H9 (cell line): ENCODE data around the gene AFAP1. TPM values are rescaled to one million over a fixed set of nuclear protein-coding genes. Genes with fewer than 3 reads are reported as not detected.

Experiments used
- DNase-seq: peaks from one replicate; pipeline ENCODE4 v3.0.0-alpha.2; 2017
- H2AFZ ChIP-seq: one replicate; pipeline ENCODE4 v1.6.1; 2013; ENCODE audit warnings: mild to moderate bottlenecking, low read length, control low read depth, moderate library complexity
- H2AK5ac ChIP-seq: 2 replicates; pipeline ENCODE4 v1.6.1; 2013; ENCODE audit warnings: low read length, control low read depth, mixed read lengths; ENCODE audit not compliant: insufficient read length
- H2BK120ac ChIP-seq: one replicate; pipeline ENCODE4 v1.6.1; 2013; ENCODE audit warnings: low read depth, mild to moderate bottlenecking, low read length, control low read depth, inconsistent platforms; ENCODE audit not compliant: poor library complexity, severe bottlenecking
- H2BK12ac ChIP-seq: 2 replicates; pipeline ENCODE4 v1.6.1; 2013; ENCODE audit warnings: low read length, control low read depth, mixed read lengths, low read depth; ENCODE audit not compliant: insufficient read length
- H2BK15ac ChIP-seq: 2 replicates; pipeline ENCODE4 v1.6.1; 2013; ENCODE audit warnings: low read depth, low read length, control low read depth
- H2BK20ac ChIP-seq: one replicate; pipeline ENCODE4 v1.6.1; 2013; ENCODE audit warnings: low read depth, mild to moderate bottlenecking, low read length, control low read depth, inconsistent platforms; ENCODE audit not compliant: poor library complexity, severe bottlenecking
- H2BK5ac ChIP-seq: 2 replicates; pipeline ENCODE4 v1.6.1; 2013; ENCODE audit warnings: low read length, control low read depth, mixed read lengths; ENCODE audit not compliant: insufficient read length
- H3K14ac ChIP-seq: 2 replicates; pipeline ENCODE4 v1.6.1; 2013; ENCODE audit warnings: low read length, control low read depth; ENCODE audit not compliant: insufficient read depth
- H3K18ac ChIP-seq: 2 replicates; pipeline ENCODE4 v1.6.1; 2013; ENCODE audit warnings: low read depth, mild to moderate bottlenecking, mixed read lengths, low read length, control low read depth; ENCODE audit not compliant: insufficient read length
- H3K23ac ChIP-seq: 2 replicates; pipeline ENCODE4 v1.6.1; 2013; ENCODE audit warnings: low read length, control low read depth, mixed read lengths, low read depth; ENCODE audit not compliant: insufficient read length
- H3K23me2 ChIP-seq: 2 replicates; pipeline ENCODE4 v1.6.1; 2013; ENCODE audit warnings: low read depth, mild to moderate bottlenecking, mixed read lengths, low read length, control low read depth; ENCODE audit not compliant: insufficient read length, poor library complexity, severe bottlenecking
- H3K27ac ChIP-seq: 2 replicates; pipeline ENCODE4 v1.5.1; 2013; ENCODE audit warnings: low read length, control low read depth, mixed read lengths, low read depth; ENCODE audit not compliant: insufficient read length
- H3K27me3 ChIP-seq: 2 replicates; pipeline ENCODE4 v1.6.1; 2013; ENCODE audit warnings: low read length, control low read depth, inconsistent platforms; ENCODE audit not compliant: insufficient read depth
- H3K4ac ChIP-seq: 2 replicates; pipeline ENCODE4 v1.6.1; 2013; ENCODE audit warnings: low read depth, mild to moderate bottlenecking, control low read depth, inconsistent platforms, low read length, moderate library complexity
- H3K4me1 ChIP-seq: 2 replicates; pipeline ENCODE4 v1.6.1; 2013; ENCODE audit warnings: low read length, control low read depth, inconsistent platforms; ENCODE audit not compliant: insufficient read depth
- H3K4me2 ChIP-seq: 2 replicates; pipeline ENCODE4 v1.6.1; 2013; ENCODE audit warnings: low read length, control low read depth, mixed read lengths; ENCODE audit not compliant: insufficient read length, insufficient read depth
- H3K56ac ChIP-seq: 2 replicates; pipeline ENCODE4 v1.6.1; 2013; ENCODE audit warnings: low read depth, mild to moderate bottlenecking, mixed read lengths, low read length, control low read depth; ENCODE audit not compliant: insufficient read length
- H3K79me1 ChIP-seq: 2 replicates; pipeline ENCODE4 v1.6.1; 2013; ENCODE audit warnings: low read depth, mild to moderate bottlenecking, moderate library complexity, low read length, control low read depth, inconsistent platforms; ENCODE audit not compliant: insufficient read depth, poor library complexity, severe bottlenecking
- H3K79me2 ChIP-seq: 2 replicates; pipeline ENCODE4 v1.6.1; 2013; ENCODE audit warnings: low read length, control low read depth, inconsistent platforms; ENCODE audit not compliant: insufficient read depth
- H3K9ac ChIP-seq: 2 replicates; pipeline ENCODE4 v1.6.1; 2013; ENCODE audit warnings: low read length, control low read depth, mixed read lengths; ENCODE audit not compliant: insufficient read length; ENCODE audit errors: extremely low read depth
- H3K9me3 ChIP-seq: one replicate; pipeline ENCODE4 v1.6.1; 2013; ENCODE audit warnings: low read depth, low read length, inconsistent platforms; ENCODE audit not compliant: control insufficient read depth
- H3T11ph ChIP-seq: one replicate; pipeline ENCODE4 v1.6.1; 2013; ENCODE audit warnings: mild to moderate bottlenecking, low read length, control low read depth, inconsistent platforms
- H4K20me1 ChIP-seq: one replicate; pipeline ENCODE4 v1.6.1; 2013; ENCODE audit not compliant: control insufficient read depth, insufficient read length, insufficient read depth
- H4K5ac ChIP-seq: 2 replicates; pipeline ENCODE4 v1.6.1; 2013; ENCODE audit warnings: low read depth, mild to moderate bottlenecking, mixed read lengths, low read length, control low read depth; ENCODE audit not compliant: insufficient read length
- H4K8ac ChIP-seq: replicated peaks from 2 replicates; pipeline ENCODE4 v1.6.1; 2013; ENCODE audit warnings: low read length, control low read depth, mixed read lengths, low read depth; ENCODE audit not compliant: insufficient read length
- H4K91ac ChIP-seq: 2 replicates; pipeline ENCODE4 v1.6.1; 2013; ENCODE audit warnings: low read depth, mild to moderate bottlenecking, moderate library complexity, mixed read lengths, low read length, control low read depth; ENCODE audit not compliant: insufficient read length
- H3K27ac Mint-ChIP-seq, 3 experiments: 2 replicates in 2 of 3; 3 replicates in 1 of 3; pipeline ENCODE4 v1.8.0; 2020 to 2021; ENCODE audit warnings: mixed read lengths in 3 of 3, mild to moderate bottlenecking in 1 of 3, moderate library complexity in 1 of 3
- H3K27me3 Mint-ChIP-seq: 2 replicates; pipeline ENCODE4 v1.8.0; 2021; ENCODE audit warnings: low read depth, mild to moderate bottlenecking, moderate library complexity, mixed read lengths
- H3K36me3 Mint-ChIP-seq, 3 experiments: 2 replicates in 2 of 3; 3 replicates in 1 of 3; pipeline ENCODE4 v1.8.0; 2020 to 2021; ENCODE audit warnings: low read depth in 3 of 3, mixed read lengths in 3 of 3; ENCODE audit not compliant: insufficient read depth in 1 of 3
- H3K4me1 Mint-ChIP-seq, 2 experiments: 2 replicates each; pipeline ENCODE4 v1.8.0; 2020; ENCODE audit warnings: mixed read lengths in 2 of 2
- H3K4me3 Mint-ChIP-seq, 2 experiments: 2 replicates in 1 of 2; 3 replicates in 1 of 2; pipeline ENCODE4 v1.8.0; 2020 to 2021; ENCODE audit warnings: mild to moderate bottlenecking in 2 of 2, mixed read lengths in 2 of 2, moderate library complexity in 1 of 2
- H3K9me3 Mint-ChIP-seq, 2 experiments: 2 replicates in 1 of 2; 3 replicates in 1 of 2; pipeline ENCODE4 v1.8.0; 2020; ENCODE audit warnings: mild to moderate bottlenecking in 2 of 2, mixed read lengths in 2 of 2, moderate library complexity in 1 of 2
- WGBS: extraction: QIAGEN DNeasy Blood & Tissue Kit; methylation state at CpG from one replicate; pipeline ENCODE4 v1.1.7; 2013; ENCODE audit warnings: missing lambda C conversion rate, low lambda C conversion rate, mixed read lengths; ENCODE audit not compliant: insufficient read length; ENCODE audit errors: extremely low coverage; 5-methylcytosine and 5-hydroxymethylcytosine counted together
- total RNA-seq: library from RNA; stranded (reverse); gene quantifications from 2 replicates; pipeline ENCODE4 v1.2.1, GENCODE V29; 2021
- TF ChIP-seq, protein P1 (sequence below): fragments of 200-600 bp; sonication (generic); conservative IDR thresholded peaks from 3 replicates; pipeline ENCODE4 v1.8.0; 2021; ENCODE audit warnings: antibody characterized with exemption, mild to moderate bottlenecking

The AFAP1 gene
- total RNA-seq, 1 experiment from 2014 or later, result 6.5 TPM

DNA sequence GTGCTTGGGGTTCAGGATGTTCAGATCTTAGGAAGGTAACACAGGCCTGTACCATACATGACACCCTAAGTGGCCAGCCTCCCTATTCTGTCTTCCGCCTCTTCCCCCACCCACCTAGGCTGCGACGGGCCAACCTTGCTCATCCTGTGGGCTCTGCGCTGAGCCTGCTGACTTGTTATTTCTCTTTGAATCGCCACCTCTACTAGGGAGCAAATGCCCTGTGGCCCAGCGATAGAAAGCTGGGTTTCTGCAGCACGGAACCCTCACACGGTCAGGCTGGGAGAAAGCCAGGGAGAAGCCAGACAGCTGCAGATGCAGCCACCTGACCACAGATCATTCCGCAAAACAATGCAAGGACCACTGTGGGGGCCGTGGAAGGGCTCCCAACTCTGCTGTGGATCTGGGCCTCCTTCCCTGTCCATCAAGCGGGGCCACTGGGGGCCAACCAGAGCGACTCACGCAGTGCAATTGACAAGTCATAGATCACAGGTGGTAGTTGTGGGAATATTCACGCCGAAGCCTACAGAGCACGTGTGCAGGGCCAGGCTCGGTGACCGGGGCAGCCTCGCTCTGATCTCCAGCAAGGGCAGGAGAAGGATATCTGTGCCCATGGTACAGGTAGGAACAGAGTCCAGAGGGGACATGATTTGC lies 227.5 kb downstream of the AFAP1 start:
- Histone ChIP-seq H3K4ac (no peak overlapping the region), H2BK20ac (no peak overlapping the region), H3K9me3 (no peaks in the 10 kb centered on the region), H2BK5ac (no peak overlapping the region), H3K79me1 (no peaks in the 10 kb centered on the region), H4K20me1 (no peaks in the 10 kb centered on the region), H3K9ac (no peak overlapping the region), H4K91ac (no peak overlapping the region), H3K79me2 (no peaks in the 10 kb centered on the region), H3T11ph (no peak overlapping the region), H4K5ac (no peak overlapping the region), H4K8ac (no peak overlapping the region), H3K18ac (no peak overlapping the region), H2AK5ac (no peak overlapping the region), H3K4me1 (no peaks in the 10 kb centered on the region), H3K23ac (no peak overlapping the region), H2BK120ac (no peak overlapping the region), H3K27ac (no peak overlapping the region), H2AFZ (no peak overlapping the region), H3K14ac (no peak overlapping the region), H3K4me2 (no peak overlapping the region), H2BK15ac (no peak overlapping the region), H3K56ac (no peak overlapping the region), H3K23me2 (no peaks in the 10 kb centered on the region), H2BK12ac (no peak overlapping the region), H3K27me3 (no peaks in the 10 kb centered on the region)
- H3K9me3 Mint-ChIP-seq, result no peaks in the 10 kb centered on the region; a peak in 2 of 5 replicates
- H3K4me3 Mint-ChIP-seq, result no peak overlapping the region
- DNase-seq, result no peak
- H3K27me3 Mint-ChIP-seq, result peaks cover 23% of the 10 kb centered on the region
- TF ChIP-seq, protein P1, sequence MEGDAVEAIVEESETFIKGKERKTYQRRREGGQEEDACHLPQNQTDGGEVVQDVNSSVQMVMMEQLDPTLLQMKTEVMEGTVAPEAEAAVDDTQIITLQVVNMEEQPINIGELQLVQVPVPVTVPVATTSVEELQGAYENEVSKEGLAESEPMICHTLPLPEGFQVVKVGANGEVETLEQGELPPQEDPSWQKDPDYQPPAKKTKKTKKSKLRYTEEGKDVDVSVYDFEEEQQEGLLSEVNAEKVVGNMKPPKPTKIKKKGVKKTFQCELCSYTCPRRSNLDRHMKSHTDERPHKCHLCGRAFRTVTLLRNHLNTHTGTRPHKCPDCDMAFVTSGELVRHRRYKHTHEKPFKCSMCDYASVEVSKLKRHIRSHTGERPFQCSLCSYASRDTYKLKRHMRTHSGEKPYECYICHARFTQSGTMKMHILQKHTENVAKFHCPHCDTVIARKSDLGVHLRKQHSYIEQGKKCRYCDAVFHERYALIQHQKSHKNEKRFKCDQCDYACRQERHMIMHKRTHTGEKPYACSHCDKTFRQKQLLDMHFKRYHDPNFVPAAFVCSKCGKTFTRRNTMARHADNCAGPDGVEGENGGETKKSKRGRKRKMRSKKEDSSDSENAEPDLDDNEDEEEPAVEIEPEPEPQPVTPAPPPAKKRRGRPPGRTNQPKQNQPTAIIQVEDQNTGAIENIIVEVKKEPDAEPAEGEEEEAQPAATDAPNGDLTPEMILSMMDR, result no peak
- WGBS, result no CpG with 5 or more reads among the region's 19 CpGs
- peaks cover 2 to 9% of the 10 kb centered on the region in 2 experiments; a peak in 2 of 4 replicates for H3K4me1 Mint-ChIP-seq
- H3K27ac Mint-ChIP-seq, result no peak overlapping the region
- no peaks in the 10 kb centered on the region; a peak in 1 of 7 replicates for H3K36me3 Mint-ChIP-seq
